ENCODE data around the gene PARP1.

DNA sequence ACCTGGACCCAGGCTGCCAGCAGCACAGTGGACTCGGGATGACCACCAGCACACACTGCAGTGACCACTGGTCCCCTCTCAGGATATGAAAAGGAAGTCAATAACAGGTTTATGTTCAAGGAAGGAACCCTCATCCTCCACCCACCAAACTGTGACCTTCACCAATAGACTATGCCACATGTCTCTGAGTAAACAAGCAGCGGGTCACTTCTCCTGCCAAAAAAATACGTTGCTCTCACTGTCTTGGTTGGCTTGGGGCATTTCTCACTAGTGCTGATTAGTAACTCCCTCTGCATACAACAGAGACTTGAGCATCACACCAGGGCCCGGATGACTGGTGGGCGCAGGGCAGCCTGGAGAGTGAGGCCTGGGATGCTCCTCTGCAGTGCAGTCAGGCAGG lies 25.9 kb downstream of the PARP1 start:
- TF ChIP-seq, protein P1, sequence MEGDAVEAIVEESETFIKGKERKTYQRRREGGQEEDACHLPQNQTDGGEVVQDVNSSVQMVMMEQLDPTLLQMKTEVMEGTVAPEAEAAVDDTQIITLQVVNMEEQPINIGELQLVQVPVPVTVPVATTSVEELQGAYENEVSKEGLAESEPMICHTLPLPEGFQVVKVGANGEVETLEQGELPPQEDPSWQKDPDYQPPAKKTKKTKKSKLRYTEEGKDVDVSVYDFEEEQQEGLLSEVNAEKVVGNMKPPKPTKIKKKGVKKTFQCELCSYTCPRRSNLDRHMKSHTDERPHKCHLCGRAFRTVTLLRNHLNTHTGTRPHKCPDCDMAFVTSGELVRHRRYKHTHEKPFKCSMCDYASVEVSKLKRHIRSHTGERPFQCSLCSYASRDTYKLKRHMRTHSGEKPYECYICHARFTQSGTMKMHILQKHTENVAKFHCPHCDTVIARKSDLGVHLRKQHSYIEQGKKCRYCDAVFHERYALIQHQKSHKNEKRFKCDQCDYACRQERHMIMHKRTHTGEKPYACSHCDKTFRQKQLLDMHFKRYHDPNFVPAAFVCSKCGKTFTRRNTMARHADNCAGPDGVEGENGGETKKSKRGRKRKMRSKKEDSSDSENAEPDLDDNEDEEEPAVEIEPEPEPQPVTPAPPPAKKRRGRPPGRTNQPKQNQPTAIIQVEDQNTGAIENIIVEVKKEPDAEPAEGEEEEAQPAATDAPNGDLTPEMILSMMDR (IDR thresholded peaks at IDR 0.05), result no peak
- no peak for TF ChIP-seq POLR2A (IDR thresholded peaks at IDR 0.05)

All from lower leg skin (tissue), 3 donors.